Measurements from ENCODE around the gene SPNS2. TPM values are rescaled to one million over a fixed set of nuclear protein-coding genes. Genes with fewer than 3 reads are reported as not detected.

Gene SPNS2
- total and polyA plus RNA-seq, 4 donors: 4.0 to 9.0 (median 5.2) TPM

Other genes starting within 250 kb of the SPNS2 start
- gene ANKFY1, start 234.9 kb upstream of the SPNS2 start, total RNA-seq: 10 to 100 TPM; 31.7 to 38.6 TPM
- gene ANKFY1, start 234.9 kb upstream of the SPNS2 start, polyA plus RNA-seq: 10 to 100 TPM in 1 of 2 donors, 1 to 10 TPM in 1; 6.8 to 12.1 TPM
- 10 to 100 TPM; 22.2 to 25.3 TPM for gene UBE2G1, start 132.2 kb upstream of the SPNS2 start, total RNA-seq
- 10 to 100 TPM; 19.9 to 20.4 TPM for gene UBE2G1, start 132.2 kb upstream of the SPNS2 start, polyA plus RNA-seq
- gene SPNS3, start 64.9 kb upstream of the SPNS2 start, total RNA-seq: 1 to 10 TPM in 1 of 2 donors, under 1 TPM in 1; 0.17 to 2.3 TPM
- under 1 TPM; 0.16 to 0.32 TPM for gene SPNS3, start 64.9 kb upstream of the SPNS2 start, polyA plus RNA-seq
- gene MYBBP1A, start 56.5 kb downstream of the SPNS2 start, total RNA-seq: 10 to 100 TPM; 20.5 to 23.3 TPM
- 10 to 100 TPM; 12.2 to 19.6 TPM for gene MYBBP1A, start 56.5 kb downstream of the SPNS2 start, polyA plus RNA-seq
- 1 to 10 TPM in 1 of 2 donors, under 1 TPM in 1; 0.19 to 1.1 TPM for gene GGT6, start 61.7 kb downstream of the SPNS2 start, total RNA-seq
- under 1 TPM; 0.43 to 0.64 TPM for gene GGT6, start 61.7 kb downstream of the SPNS2 start, polyA plus RNA-seq
- not detected for gene SMTNL2, start 85.6 kb downstream of the SPNS2 start, total RNA-seq
- under 1 TPM; 0.13 to 0.29 TPM for gene SMTNL2, start 85.6 kb downstream of the SPNS2 start, polyA plus RNA-seq
- 1 to 10 TPM in 1 of 2 donors, not detected in 1; 1.7 TPM for gene ALOX15, start 142.8 kb downstream of the SPNS2 start, total RNA-seq
- under 1 TPM in 1 of 2 donors, not detected in 1; 0.03 TPM for gene ALOX15, start 142.8 kb downstream of the SPNS2 start, polyA plus RNA-seq
- 10 to 100 TPM; 14.2 to 14.8 TPM for gene PELP1, start 205.3 kb downstream of the SPNS2 start, total RNA-seq
- 10 to 100 TPM in 1 of 2 donors, 1 to 10 TPM in 1; 5.1 to 12.8 TPM for gene PELP1, start 205.3 kb downstream of the SPNS2 start, polyA plus RNA-seq
- 10 to 100 TPM; 11.8 to 14.1 TPM for gene ARRB2, start 211.8 kb downstream of the SPNS2 start, total RNA-seq
- 10 to 100 TPM; 13.7 to 16.5 TPM for gene ARRB2, start 211.8 kb downstream of the SPNS2 start, polyA plus RNA-seq
- gene MED11, start 232.5 kb downstream of the SPNS2 start, total RNA-seq: 10 to 100 TPM; 11.2 to 11.5 TPM
- gene MED11, start 232.5 kb downstream of the SPNS2 start, polyA plus RNA-seq: 10 to 100 TPM; 15.9 to 35.6 TPM
- under 1 TPM; 0.47 to 0.67 TPM for gene ZMYND15, start 241.0 kb downstream of the SPNS2 start, total RNA-seq
- gene ZMYND15, start 241.0 kb downstream of the SPNS2 start, polyA plus RNA-seq: 1 to 10 TPM in 1 of 2 donors, under 1 TPM in 1; 0.75 to 2.4 TPM
- 10 to 100 TPM; 10.7 to 15.3 TPM for gene CXCL16, start 241.0 kb downstream of the SPNS2 start, total RNA-seq
- 10 to 100 TPM; 16.9 to 41.1 TPM for gene CXCL16, start 241.0 kb downstream of the SPNS2 start, polyA plus RNA-seq

All from liver (tissue), 4 donors.